ENCODE data around the gene SRCAP. TPM values are rescaled to one million over a fixed set of nuclear protein-coding genes. Genes with fewer than 3 reads are reported as not detected.
"Not testable (repeated sequence)": the region's sequence is repeated elsewhere in the genome, so short reads cannot be mapped to it uniquely, and the experiment has no call there.

Gene SRCAP
- total RNA-seq, 1 donor from 2014 or later, result 93.9 TPM

DNA sequence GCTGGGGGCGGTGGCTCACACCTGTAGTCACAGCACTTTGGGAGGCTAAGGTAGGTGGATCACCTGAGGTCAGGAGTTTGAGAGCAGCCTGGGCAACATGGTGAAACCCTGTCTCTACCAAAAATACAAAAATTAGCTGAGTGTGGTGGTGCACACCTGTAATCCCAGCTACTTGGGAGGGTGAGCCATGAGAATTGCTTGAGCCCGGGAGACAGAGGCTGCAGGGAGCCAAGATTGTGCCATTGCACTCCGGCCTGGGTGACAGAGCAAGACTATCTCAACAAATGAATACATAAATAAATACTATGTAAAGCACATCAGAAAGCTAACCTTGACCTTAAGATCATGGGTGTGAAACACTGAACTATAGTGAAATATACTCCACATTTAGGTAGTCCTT is 2.3 kb upstream of the SRCAP start:
- intact Hi-C loops (cut with micrococcal nuclease), result loop anchor here (5.0 kb wide), 3 partner anchors 109 to 1849 kb away; partner anchors contain the start of genes MAZ, TUFM and ZNF785

DNA sequence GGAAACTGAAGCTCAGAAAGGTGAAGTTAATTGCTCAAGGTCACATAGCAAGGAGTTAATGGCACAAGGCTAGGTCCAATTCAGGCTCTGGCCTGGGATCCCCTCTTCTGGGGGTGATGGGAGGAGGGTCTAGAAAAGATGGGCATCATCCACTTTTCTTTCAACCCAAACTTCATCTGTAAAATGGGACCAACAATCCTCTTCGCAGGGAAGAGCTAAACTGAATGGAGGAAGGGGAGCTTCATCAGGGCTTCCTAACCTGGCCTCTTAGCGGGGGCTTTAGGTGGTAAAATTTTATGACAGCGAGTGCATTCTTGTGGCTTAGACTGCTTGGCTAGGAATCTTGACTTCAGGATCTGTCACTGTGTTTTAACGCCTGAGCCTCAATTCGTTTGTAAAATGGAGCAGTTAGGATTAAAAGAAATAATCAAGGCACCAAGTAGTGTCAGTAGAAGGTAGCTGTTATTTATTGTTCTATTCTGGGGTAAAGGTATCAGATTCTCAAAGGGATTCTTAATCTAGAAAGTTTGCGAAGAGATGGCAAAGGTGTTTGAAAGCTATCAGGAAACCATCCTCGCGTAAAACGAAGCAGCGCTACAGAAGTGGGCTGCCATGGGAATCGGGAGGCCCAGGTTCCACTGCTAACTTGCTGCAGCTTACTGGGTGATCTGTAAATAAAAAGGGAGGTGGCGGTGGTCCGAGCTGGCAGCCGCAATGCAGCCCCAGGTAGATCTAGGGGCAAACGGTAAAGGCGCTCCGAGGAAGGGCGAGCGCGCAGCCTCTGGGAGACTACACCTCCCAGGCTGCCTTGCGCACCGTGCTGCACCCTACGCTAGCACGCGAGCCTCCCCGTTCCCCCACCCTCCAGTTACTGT is 1.5 kb upstream of the SRCAP start:
- intact Hi-C loops (cut with micrococcal nuclease), result loop anchor here (1.0 to 5.0 kb wide), 21 partner anchors 39 to 1873 kb away; partner anchors contain the start of genes ALDOA, CFAP119, CTF1 and FBRS

DNA sequence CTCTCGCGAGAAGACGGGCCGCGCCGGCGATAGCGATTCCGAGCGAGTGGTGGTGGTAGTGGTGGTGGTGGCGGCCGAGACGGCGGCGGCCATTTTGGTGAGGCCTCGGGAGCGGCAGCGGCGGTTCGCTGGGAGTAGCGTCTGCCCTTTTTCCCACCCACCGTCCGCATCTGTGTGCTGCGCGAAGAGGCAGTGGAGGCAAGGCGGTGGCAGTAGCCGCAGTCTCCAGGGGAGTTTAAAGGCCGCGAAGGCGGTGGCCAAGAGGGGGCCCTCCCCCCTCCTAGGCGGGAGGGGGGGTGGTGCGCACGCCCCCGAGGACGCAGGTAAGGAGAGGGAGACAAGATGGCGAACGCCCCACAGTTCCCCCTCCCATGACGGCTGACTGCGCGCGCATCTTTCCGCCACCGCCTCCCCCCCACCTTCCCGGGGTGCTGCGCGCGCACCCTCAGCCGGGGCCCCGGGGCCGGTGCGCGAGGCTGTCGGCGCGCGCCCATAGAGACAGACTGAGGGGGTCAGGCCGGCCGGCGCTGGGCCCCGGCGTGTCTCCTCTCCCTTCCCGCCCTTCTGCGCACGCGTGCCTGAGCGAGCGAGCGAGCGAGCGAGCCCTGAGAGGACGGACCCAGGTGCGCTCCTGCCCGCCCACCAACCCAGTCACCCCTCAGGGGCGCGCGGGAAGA is 694 bp upstream of the SRCAP start:
- intact Hi-C loops (cut with micrococcal nuclease), result loop anchor here (1.0 to 5.0 kb wide), 21 partner anchors 40 to 1873 kb away; partner anchors contain the start of genes ALDOA, CFAP119, CTF1 and FBRS

DNA sequence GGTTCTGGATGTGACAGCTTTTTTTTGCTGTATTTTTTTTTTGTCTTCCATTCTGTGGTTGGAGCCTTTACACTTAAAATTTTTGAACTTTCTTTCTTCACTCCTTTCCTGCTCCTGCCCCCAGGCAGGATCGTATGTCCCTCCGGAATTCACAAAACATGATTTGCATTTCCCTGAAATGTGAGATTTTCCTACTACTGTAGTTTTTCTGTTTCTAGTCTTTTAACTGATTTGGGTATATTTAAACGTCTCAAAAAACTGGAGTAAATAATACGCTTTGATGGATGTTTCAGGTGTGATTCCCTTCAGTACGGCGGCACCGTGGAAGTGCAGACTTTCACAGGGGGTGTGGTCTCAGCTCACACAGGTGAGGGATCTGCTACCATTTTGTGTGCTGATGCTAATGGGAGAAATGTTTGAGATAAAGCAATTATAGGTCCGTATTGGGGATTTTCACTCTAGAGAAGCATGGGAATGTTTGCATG is 686 bp downstream of the SRCAP start:
- intact Hi-C loops (cut with micrococcal nuclease), result loop anchor here (2.0 to 5.0 kb wide), 7 partner anchors 112 to 1875 kb away; partner anchors contain the start of genes CTF1, MAZ, TUFM and ZNF747

DNA sequence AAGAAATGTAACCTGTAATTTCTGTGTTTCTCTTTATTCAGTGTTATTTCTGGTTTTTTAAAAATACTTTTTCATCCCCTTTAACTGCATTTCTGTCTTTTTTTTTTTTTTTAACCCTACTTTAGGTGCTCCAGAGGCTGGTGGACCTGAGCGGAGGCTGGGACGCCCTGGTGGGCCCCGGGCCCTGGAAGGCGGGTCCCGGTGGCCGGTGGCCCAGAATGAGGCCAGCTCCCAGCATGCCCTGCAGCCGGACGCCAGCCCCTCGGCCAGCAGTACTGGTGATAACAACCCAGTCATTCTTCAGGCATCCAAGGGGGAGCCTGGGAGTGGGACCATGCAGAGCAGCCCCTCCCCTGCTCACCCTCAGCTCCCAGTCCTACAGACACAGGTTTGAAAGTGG is 1.5 kb downstream of the SRCAP start:
- intact Hi-C loops (cut with micrococcal nuclease), result no loop called here

DNA sequence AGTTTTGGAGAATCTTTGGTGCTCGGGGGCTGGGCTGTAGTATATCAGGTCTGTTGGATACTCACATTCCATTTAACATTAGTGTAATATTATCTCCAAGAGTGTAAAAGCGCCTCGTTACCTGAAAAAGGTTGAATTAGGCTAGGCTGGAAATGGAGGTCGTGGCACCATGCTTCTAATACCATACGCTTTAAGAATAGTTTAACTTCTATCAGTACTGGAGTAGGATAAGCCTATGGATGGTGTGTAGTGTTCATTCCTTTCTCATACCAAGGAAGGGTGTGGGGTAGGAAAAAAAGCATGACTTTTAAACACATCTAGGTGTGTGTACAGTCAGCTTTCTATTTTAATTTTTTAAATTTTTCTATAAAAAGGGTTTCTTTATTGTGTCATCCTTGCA is 2.0 kb downstream of the SRCAP start:
- intact Hi-C loops (cut with micrococcal nuclease), result no loop called here

DNA sequence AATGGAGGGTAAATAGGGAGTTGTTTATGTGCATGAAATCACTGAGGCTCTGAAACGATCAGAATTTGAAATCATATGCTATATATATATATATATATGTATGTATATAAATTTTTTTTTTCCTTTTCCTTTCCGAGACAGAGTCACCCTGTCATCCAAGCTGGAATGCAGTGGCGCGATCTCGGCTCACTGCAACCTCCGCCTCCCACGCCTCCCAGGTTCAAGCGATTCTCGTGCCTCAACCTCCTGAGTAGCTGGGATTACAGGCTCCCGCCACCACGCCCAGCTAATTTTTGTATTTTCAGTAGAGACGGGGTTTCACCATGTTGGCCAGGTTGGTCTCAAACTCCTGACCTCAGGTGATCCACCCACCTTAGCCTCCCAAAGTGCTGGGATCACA is 4.1 kb downstream of the SRCAP start:
- intact Hi-C loops (cut with micrococcal nuclease), result not testable (repeated sequence)

DNA sequence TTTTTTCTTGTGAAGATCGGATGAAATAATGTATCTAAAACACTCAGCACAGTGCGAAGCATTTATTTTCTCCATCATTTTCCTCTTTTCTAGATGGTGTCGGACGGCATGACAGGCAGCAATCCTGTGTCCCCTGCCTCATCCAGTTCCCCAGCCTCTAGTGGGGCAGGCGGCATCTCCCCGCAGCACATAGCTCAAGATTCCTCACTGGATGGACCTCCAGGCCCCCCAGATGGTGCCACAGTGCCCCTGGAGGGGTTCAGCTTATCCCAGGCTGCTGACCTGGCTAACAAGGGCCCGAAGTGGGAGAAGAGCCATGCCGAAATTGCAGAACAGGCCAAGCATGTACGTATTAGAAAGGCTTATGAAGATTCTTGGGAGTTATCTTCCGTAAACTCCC is 5.0 kb downstream of the SRCAP start:
- intact Hi-C loops (cut with micrococcal nuclease), result no loop called here

DNA sequence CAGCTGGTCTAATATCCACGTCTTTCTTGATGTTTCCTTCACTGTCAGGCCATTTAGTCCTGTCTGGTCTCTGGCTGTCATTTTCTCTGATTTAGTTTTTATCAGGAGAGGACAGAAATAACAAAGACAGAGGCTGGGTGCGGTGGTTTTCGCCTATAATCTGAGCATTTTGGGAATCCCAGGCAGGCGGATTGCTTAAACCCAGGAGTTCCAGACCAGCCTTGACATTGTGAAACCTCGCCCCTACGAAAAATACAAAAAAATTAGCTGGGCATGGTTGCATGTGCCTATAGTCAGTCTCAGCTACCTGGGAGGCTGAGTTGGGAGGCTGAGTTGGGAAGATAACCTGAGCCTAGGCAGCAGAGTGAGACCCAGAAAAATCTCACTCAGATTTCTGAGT is 7.1 kb downstream of the SRCAP start:
- intact Hi-C loops (cut with micrococcal nuclease), result no loop called here

DNA sequence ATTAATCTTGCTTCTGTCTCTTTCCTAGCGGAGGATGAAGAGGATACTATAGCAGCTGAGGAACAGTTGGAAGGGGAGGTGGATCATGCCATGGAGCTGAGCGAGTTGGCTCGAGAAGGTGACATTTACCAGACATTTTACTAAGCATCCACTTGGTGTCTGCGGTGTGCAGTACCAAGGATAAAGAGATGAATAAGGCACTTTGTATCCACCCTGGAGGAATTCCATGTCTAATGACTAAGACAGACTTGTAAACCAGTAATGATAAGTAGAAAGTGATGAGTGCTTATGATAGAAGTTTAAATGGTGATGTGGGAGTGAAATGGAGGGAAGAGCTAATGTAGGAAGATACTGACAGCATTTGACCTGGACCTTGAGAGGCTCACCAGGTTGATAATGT is 12.0 kb downstream of the SRCAP start:
- intact Hi-C loops (cut with micrococcal nuclease), result no loop called here

DNA sequence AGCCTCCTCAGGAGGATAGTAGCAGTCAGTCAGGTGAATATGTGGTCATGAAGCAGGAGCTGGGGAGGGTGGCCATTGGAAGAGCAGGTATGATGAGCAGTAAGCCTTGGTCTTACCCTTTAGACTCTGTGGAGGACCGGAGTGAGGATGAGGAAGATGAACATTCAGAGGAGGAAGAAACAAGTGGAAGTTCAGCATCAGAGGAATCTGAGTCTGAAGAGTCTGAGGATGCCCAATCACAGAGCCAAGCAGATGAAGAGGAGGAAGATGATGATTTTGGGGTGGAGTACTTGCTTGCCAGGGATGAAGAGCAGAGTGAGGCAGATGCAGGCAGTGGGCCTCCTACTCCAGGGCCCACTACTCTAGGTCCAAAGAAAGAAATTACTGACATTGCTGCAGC is 12.7 kb downstream of the SRCAP start:
- intact Hi-C loops (cut with micrococcal nuclease), result no loop called here

DNA sequence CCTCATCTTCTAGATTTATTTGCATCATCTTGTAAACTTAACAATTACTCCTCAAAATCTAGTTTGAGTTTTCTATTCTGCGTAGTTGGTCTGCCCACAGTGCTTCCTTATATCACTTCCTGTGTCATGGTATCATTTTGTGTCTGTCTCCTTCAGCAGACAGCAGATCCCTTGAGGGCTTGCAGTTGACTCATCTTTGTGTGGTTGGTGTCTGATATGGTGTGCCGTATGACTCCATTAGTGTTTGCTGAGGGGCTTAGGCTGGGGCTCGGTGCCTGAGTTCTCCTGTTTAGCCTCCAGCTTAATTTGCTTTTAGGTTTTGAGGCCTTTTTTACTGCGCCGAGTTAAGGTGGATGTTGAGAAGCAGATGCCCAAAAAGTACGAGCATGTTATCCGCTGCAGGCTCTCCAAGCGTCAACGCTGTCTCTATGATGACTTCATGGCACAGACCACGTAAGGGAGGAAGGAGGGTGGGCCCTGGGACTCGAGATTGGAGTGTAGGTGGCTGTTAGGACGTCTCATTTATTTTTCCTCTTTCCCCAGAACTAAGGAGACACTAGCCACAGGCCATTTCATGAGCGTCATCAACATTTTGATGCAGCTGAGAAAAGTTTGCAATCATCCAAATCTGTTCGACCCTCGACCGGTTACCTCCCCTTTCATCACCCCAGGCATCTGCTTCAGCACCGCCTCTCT is 16.9 kb downstream of the SRCAP start:
- intact Hi-C loops (cut with micrococcal nuclease), result loop anchor here (1.0 kb wide), 1 partner anchor 206 kb away; no protein-coding TSS in a partner anchor

DNA sequence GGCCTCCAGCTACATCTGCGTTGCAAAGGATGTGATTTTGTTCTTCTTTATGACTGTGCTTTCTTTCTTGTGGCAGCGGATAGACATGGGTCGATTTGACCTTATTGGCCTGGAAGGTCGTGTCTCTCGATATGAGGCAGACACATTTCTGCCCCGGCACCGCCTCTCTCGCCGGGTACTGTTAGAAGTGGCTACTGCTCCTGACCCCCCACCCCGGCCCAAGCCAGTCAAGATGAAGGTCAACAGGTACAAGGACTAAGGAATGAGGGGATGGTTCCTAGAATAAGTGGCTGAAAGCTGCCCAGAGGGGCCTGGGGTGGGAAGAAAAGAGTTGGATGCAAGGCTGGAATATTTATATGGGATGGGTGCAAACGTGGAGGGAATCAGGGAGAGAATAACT is 21.1 kb downstream of the SRCAP start:
- intact Hi-C loops (cut with micrococcal nuclease), result no loop called here

DNA sequence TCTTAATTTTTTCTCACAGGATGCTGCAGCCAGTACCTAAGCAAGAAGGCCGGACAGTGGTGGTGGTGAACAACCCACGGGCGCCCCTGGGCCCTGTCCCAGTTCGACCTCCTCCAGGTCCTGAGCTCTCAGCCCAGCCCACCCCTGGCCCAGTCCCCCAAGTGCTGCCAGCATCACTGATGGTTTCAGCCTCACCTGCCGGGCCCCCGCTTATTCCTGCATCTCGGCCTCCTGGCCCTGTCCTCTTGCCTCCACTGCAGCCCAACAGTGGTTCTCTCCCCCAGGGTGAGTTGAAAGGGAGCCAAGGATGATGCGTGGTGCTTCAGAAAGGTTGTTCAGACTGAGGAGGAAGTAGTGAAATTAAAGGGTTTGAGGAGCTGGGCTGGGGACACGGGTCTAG is 21.7 kb downstream of the SRCAP start:
- intact Hi-C loops (cut with micrococcal nuclease), result no loop called here

DNA sequence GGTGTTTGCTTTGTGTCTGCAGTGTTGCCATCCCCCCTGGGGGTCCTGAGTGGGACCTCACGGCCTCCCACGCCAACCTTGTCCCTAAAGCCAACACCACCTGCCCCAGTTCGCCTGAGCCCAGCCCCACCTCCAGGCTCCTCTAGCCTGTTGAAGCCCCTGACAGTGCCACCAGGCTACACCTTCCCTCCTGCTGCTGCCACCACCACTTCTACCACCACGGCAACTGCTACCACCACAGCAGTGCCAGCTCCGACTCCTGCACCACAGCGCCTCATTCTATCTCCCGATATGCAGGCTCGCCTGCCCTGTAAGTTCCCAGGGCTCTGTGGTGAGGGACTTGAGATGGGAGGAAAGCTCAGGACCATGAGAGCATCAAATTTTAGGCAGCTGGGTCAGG is 22.2 kb downstream of the SRCAP start:
- intact Hi-C loops (cut with micrococcal nuclease), result no loop called here

DNA sequence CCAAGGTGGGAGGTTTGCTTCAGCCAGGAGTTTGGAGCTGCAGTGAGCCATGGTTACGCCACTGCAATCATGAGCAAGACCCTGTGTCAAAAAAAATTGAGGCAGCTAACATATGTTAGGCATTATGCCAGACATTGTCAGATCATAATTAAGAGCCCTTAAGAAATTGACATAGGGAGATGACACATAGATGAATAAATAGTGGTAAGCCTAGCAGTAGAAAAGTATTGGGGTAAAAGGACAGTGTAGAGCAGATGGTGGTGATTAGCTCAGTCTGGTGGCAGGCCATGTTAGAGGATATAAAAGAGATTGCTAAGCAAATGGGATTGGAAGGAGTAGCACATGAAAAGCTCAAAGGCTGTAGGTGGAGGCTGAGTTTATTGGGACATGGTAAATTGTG is 22.6 kb downstream of the SRCAP start:
- intact Hi-C loops (cut with micrococcal nuclease), result no loop called here

DNA sequence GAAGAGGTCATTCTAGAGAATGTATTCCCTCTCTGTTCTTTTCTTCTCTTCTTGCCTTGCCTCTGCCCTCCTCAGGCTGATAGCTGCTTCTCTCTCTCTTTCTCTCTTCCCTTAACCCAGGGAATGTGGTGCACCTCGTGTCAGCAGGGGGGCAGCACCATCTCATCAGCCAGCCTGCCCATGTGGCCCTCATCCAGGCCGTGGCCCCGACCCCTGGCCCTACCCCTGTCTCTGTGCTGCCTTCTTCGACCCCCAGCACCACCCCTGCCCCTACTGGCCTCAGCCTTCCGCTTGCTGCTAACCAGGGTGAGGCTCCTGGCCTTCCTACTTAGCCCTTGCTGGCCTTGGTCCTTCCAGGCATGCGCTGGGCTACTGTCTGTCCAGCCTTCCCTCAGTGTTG is 23.5 kb downstream of the SRCAP start:
- intact Hi-C loops (cut with micrococcal nuclease), result no loop called here

DNA sequence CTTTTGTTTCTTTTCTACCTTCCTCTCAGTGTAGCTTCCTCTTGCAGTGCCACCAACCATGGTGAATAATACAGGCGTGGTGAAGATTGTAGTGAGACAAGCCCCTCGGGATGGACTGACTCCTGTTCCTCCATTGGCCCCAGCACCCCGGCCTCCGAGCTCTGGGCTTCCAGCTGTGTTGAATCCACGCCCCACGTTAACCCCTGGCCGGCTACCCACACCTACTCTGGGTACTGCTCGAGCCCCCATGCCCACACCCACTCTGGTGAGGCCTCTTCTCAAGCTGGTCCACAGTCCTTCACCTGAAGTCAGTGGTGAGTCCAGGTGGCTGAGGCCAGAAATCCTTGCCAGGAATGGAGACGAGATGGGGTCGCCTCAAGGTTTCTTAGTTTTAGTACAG is 23.9 kb downstream of the SRCAP start:
- intact Hi-C loops (cut with micrococcal nuclease), result no loop called here

DNA sequence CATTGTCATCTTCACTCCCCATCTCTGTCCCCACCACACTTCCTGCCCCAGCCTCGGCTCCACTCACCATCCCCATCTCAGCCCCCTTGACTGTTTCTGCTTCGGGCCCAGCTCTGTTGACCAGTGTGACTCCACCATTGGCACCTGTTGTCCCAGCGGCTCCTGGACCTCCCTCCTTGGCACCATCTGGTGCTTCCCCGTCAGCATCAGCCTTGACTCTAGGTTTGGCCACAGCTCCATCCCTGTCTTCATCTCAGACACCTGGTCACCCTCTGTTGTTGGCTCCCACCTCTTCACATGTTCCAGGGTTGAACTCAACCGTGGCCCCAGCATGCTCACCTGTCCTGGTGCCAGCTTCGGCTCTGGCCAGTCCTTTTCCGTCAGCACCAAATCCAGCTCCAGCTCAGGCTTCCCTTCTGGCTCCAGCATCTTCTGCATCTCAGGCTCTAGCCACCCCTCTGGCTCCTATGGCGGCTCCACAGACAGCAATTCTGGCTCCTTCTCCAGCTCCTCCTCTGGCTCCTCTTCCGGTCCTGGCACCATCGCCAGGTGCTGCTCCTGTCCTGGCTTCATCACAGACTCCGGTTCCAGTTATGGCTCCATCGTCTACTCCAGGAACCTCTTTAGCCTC is 24.9 kb downstream of the SRCAP start:
- intact Hi-C loops (cut with micrococcal nuclease), result no loop called here

DNA sequence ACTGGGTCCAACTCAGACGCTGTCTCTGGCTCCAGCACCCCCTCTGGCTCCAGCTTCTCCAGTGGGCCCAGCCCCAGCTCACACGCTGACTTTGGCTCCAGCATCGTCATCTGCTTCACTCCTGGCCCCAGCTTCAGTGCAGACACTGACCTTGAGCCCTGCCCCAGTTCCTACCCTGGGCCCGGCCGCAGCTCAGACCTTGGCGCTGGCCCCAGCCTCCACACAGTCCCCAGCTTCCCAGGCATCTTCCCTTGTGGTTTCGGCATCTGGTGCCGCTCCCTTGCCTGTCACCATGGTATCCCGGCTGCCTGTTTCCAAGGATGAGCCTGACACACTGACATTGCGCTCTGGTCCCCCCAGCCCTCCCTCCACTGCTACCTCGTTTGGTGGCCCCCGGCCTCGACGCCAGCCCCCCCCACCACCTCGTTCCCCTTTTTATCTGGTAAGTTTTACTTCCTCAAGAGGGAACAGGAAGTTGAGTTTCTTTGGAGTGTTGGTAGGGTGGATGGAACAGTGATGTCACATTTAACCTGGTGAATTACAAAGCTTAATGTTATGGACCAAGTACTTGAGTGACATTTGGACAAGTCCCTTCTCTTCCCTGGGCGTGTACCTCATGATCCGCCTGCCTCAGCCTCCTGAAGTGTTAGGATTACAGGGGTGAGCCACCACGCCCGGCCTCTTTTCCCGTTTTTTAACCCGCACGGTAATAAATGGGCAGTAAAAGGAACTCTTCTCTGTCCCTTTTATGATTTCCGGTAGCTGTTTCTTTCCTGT is 25.9 kb downstream of the SRCAP start:
- intact Hi-C loops (cut with micrococcal nuclease), result no loop called here

Measured in T-helper 1 cell treated with Interleukin-12 subunit alpha and Interleukin-12 subunit beta and Interleukin-4 antibody, amounts not matched to agents 30 ng/mL and 1 ng/mL, for 36 hours (primary cell).